ENCODE measurements around the gene PLCB1.

PLCB1 gene

GRCh38 chr20:8744228-8744844 lies 612.3 kb downstream of the PLCB1 start:
- Histone ChIP-seq H3K4me3 (ENCODE audit: low read depth, low read length, poor library complexity, severe bottlenecking) (no peak overlapping the region), H3F3A (ENCODE audit: insufficient read depth, low read length) (no peaks in the 10 kb centered on the region), H3K9me2 (ENCODE audit: low read depth, low read length) (no peaks in the 10 kb centered on the region), H3K27me3 (ENCODE audit: insufficient read depth, low read length) (no peaks in the 10 kb centered on the region), H3K4me1 (ENCODE audit: insufficient read depth, low read length, severe bottlenecking) (no peaks in the 10 kb centered on the region), H4K20me1 (ENCODE audit: insufficient read depth, low read length) (no peaks in the 10 kb centered on the region), H3K27ac (ENCODE audit: low read depth, low read length, poor library complexity, severe bottlenecking) (no peak overlapping the region), H3K36me3 (ENCODE audit: insufficient read depth, low read length) (no peaks in the 10 kb centered on the region), H3K4me2 (ENCODE audit: low read length) (no peak overlapping the region), H3K9ac (ENCODE audit: low read length) (no peak overlapping the region), H2AFZ (ENCODE audit: low read length) (no peak overlapping the region), H3K79me2 (ENCODE audit: insufficient read depth, low read length) (no peaks in the 10 kb centered on the region), H3K9me3 (ENCODE audit: low read length) (no peaks in the 10 kb centered on the region)
- TF ChIP-seq EZH2 (IDR thresholded peaks at IDR 0.05; ENCODE audit: borderline replicate concordance, low read length) (no peak), CTCF (IDR thresholded peaks at IDR 0.05; ENCODE audit: low read length) (no peak)

GRCh38 chr20:8749101-8749500 lies 617.0 kb downstream of the PLCB1 start:
- Histone ChIP-seq H3K27me3 (ENCODE audit: insufficient read depth, low read length) (no peaks in the 10 kb centered on the region), H3K36me3 (ENCODE audit: insufficient read depth, low read length) (no peaks in the 10 kb centered on the region), H3K4me2 (ENCODE audit: low read length) (no peak overlapping the region), H3K27ac (ENCODE audit: low read depth, low read length, poor library complexity, severe bottlenecking) (no peak overlapping the region), H3K4me1 (ENCODE audit: insufficient read depth, low read length, severe bottlenecking) (no peaks in the 10 kb centered on the region), H3F3A (ENCODE audit: insufficient read depth, low read length) (no peaks in the 10 kb centered on the region), H3K9ac (ENCODE audit: low read length) (no peak overlapping the region), H3K9me3 (ENCODE audit: low read length) (no peaks in the 10 kb centered on the region), H2AFZ (ENCODE audit: low read length) (no peak overlapping the region), H3K9me2 (ENCODE audit: low read depth, low read length) (no peaks in the 10 kb centered on the region), H3K4me3 (ENCODE audit: low read depth, low read length, poor library complexity, severe bottlenecking) (no peak overlapping the region), H3K79me2 (ENCODE audit: insufficient read depth, low read length) (no peaks in the 10 kb centered on the region), H4K20me1 (ENCODE audit: insufficient read depth, low read length) (no peaks in the 10 kb centered on the region)
- no peak for TF ChIP-seq EZH2 (IDR thresholded peaks at IDR 0.05; ENCODE audit: borderline replicate concordance, low read length)
- TF ChIP-seq CTCF (IDR thresholded peaks at IDR 0.05; ENCODE audit: low read length), result no peak

- Histone ChIP-seq H3K9me3 (ENCODE audit: low read length) (no peaks in the 10 kb centered on the region), H3K4me1 (ENCODE audit: insufficient read depth, low read length, severe bottlenecking) (no peaks in the 10 kb centered on the region), H3K4me3 (ENCODE audit: low read depth, low read length, poor library complexity, severe bottlenecking) (no peak overlapping the region), H2AFZ (ENCODE audit: low read length) (no peak overlapping the region), H3K9ac (ENCODE audit: low read length) (no peak overlapping the region), H3K27ac (ENCODE audit: low read depth, low read length, poor library complexity, severe bottlenecking) (no peak overlapping the region), H3K4me2 (ENCODE audit: low read length) (no peak overlapping the region), H3K9me2 (ENCODE audit: low read depth, low read length) (no peaks in the 10 kb centered on the region), H4K20me1 (ENCODE audit: insufficient read depth, low read length) (no peaks in the 10 kb centered on the region), H3F3A (ENCODE audit: insufficient read depth, low read length) (no peaks in the 10 kb centered on the region), H3K79me2 (ENCODE audit: insufficient read depth, low read length) (no peaks in the 10 kb centered on the region), H3K27me3 (ENCODE audit: insufficient read depth, low read length) (no peaks in the 10 kb centered on the region), H3K36me3 (ENCODE audit: insufficient read depth, low read length) (no peaks in the 10 kb centered on the region)
- TF ChIP-seq CTCF (IDR thresholded peaks at IDR 0.05; ENCODE audit: low read length) (no peak), EZH2 (IDR thresholded peaks at IDR 0.05; ENCODE audit: borderline replicate concordance, low read length) (no peak)
Observed at GRCh38 chr20:8749986-8750385, 617.9 kb downstream of the PLCB1 start.
